ENCODE measurements around the gene BTN2A1.
A peak's percentile ranks its signal among the peaks of the same experiment; 100 is the strongest.
"Not testable (repeated sequence)": the region's sequence is repeated elsewhere in the genome, so short reads cannot be mapped to it uniquely, and the experiment has no call there.

BTN2A1 gene

GRCh38 chr6:26497610-26498009 lies 39.9 kb downstream of the BTN2A1 start:
- DNase-seq: no peak

GRCh38 chr6:26500102-26500501 lies 42.3 kb downstream of the BTN2A1 start, which contains the start of gene BTN1A1:
BTN1A1 (plus strand) TSS chr6:26500303; CDS start chr6:26501287, 984 bp downstream.
- DNase-seq: no peak

GRCh38 chr6:26501482-26501986 lies 43.8 kb downstream of the BTN2A1 start:
- DNase-seq: peak; percentile 63

GRCh38 chr6:26502165-26502564 lies 44.4 kb downstream of the BTN2A1 start:
- no peak for DNase-seq

GRCh38 chr6:26502626-26503025 lies 44.9 kb downstream of the BTN2A1 start:
- no peak for DNase-seq

GRCh38 chr6:26507658-26508057 lies 49.9 kb downstream of the BTN2A1 start:
- DNase-seq: no peak

GRCh38 chr6:26511033-26511432 lies 53.3 kb downstream of the BTN2A1 start:
- DNase-seq: not testable (repeated sequence)

- no peak for DNase-seq
Measured at GRCh38 chr6:26514984-26515383, 57.2 kb downstream of the BTN2A1 start.

GRCh38 chr6:26516481-26517427 lies 59.0 kb downstream of the BTN2A1 start:
- DNase-seq: no peak

All from CD4-positive, alpha-beta T cell treated with Interleukin-6 for 4 hours (primary cell).